DND-41 (cell line): ENCODE measurements around the gene GCAT.
A peak's percentile ranks its signal among the peaks of the same experiment; 100 is the strongest.

Source experiments
- ATAC-seq: fragments of 200-7000 bp; cut with Tn5 transposase; 3 replicates; pipeline ENCODE4 v1.9.1; 2021; ENCODE audit warnings: low read depth; ENCODE audit not compliant: insufficient read depth
- DNase-seq: peaks from one replicate; pipeline ENCODE4 v3.0.0-alpha.2; 2020
- H2AFZ ChIP-seq: 2 replicates; pipeline ENCODE4 v1.6.0; 2012; ENCODE audit warnings: low read depth, low read length
- H3K27ac ChIP-seq: 2 replicates; pipeline ENCODE4 v1.5.1; 2012; ENCODE audit warnings: low read length, inconsistent platforms
- H3K27me3 ChIP-seq: fragments of 200-600 bp; sonication (generic); 2 replicates; pipeline ENCODE4 v1.6.0; 2012; ENCODE audit warnings: low read length, mild to moderate bottlenecking, inconsistent platforms; ENCODE audit not compliant: insufficient read depth, poor library complexity
- H3K36me3 ChIP-seq: 2 replicates; pipeline ENCODE4 v1.5.1; 2012; ENCODE audit warnings: low read length, inconsistent platforms; ENCODE audit not compliant: insufficient read depth
- H3K4me1 ChIP-seq: 2 replicates; pipeline ENCODE4 v1.5.1; 2012; ENCODE audit warnings: mild to moderate bottlenecking, low read length; ENCODE audit not compliant: insufficient read depth
- H3K4me2 ChIP-seq: 2 replicates; pipeline ENCODE4 v1.6.0; 2012; ENCODE audit warnings: mild to moderate bottlenecking, moderate library complexity, low read length, inconsistent platforms; ENCODE audit not compliant: insufficient read depth
- H3K4me3 ChIP-seq, 2 experiments: fragments of 200-600 bp in 1 of 2; shearing (Covaris generic) in 1 of 2; 2 replicates each; pipeline ENCODE4 v1.5.1; 2012 to 2016; ENCODE audit warnings: inconsistent platforms in 2 of 2, low read length in 2 of 2, mild to moderate bottlenecking in 2 of 2, low read depth in 1 of 2, moderate library complexity in 1 of 2
- H3K79me2 ChIP-seq: 2 replicates; pipeline ENCODE4 v1.6.0; 2012; ENCODE audit warnings: low read length, inconsistent platforms; ENCODE audit not compliant: insufficient read depth
- H3K9ac ChIP-seq: 2 replicates; pipeline ENCODE4 v1.6.0; 2012; ENCODE audit warnings: low read depth, mild to moderate bottlenecking, inconsistent platforms, low read length, moderate library complexity
- H3K9me3 ChIP-seq: 2 replicates; pipeline ENCODE4 v1.5.1; 2012; ENCODE audit warnings: low read length, moderate library complexity, mild to moderate bottlenecking, inconsistent platforms; ENCODE audit not compliant: insufficient read depth, severe bottlenecking
- H4K20me1 ChIP-seq: 2 replicates; pipeline ENCODE4 v1.6.0; 2012; ENCODE audit warnings: low read length; ENCODE audit not compliant: insufficient read depth
- EZH2 ChIP-seq: IDR thresholded peaks from 3 replicates; pipeline ENCODE4 v1.6.1; 2012; ENCODE audit warnings: borderline replicate concordance, low read depth, mild to moderate bottlenecking, moderate library complexity, low read length, inconsistent platforms; ENCODE audit not compliant: severe bottlenecking
- TF ChIP-seq, protein P1 (sequence below): IDR thresholded peaks from 2 replicates; pipeline ENCODE4 v1.5.1; 2012; ENCODE audit warnings: borderline replicate concordance, low read length, moderate library complexity, mild to moderate bottlenecking; ENCODE audit not compliant: poor library complexity, severe bottlenecking; ENCODE audit errors: extremely low read depth

Gene GCAT

DNA sequence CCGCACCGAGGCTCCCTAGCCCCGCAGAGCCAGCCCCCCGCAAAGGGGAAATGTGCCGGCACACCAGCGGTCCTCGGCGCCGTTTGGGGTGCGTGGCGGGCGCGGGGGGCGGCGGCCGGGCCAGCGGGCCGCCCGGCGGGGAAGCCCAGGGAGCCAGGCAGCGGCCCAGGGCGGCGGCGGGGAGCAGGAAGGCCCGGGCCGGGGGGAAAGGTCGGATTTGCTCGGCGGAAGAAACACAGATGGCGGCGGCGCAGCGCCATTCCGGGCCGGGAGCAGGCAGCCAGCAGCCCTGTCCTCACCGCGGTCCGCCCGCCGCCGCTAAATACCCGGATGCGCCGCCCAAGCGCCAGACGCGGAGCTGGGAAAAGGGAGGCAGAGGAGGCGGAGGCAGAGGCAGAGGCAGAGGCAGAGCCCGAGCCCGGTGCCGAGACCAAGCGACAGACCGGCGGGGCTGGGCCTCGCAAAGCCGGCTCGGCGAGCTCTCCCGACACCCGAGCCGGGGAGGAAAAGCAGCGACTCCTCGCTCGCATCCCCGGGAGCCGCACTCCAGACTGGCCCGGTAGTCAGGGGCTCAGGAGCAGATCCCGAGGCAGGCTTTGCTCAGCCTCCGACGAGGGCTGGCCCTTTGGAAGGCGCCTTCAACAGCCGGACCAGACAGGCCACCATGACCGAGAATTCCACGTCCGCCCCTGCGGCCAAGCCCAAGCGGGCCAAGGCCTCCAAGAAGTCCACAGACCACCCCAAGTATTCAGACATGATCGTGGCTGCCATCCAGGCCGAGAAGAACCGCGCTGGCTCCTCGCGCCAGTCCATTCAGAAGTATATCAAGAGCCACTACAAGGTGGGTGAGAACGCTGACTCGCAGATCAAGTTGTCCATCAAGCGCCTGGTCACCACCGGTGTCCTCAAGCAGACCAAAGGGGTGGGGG is 2.6 kb upstream of the GCAT start:
- Histone ChIP-seq H3K4me1 (peaks cover 69% of the 10 kb centered on the region), H3K79me2 (peaks cover 44% of the 10 kb centered on the region), H3K36me3 (peaks cover 9% of the 10 kb centered on the region; the same call in 1 of the 2 replicates), H3K9me3 (no peaks in the 10 kb centered on the region), H3K9ac (peak overlapping the region; percentile 78), H3K27me3 (peaks cover 11% of the 10 kb centered on the region), H3K27ac (peak overlapping the region; percentile 89), H2AFZ (peak overlapping the region; percentile 74), H3K4me2 (peak overlapping the region; percentile 79), H3K4me3 (peak overlapping the region; percentile 73 to 78), H4K20me1 (0 out of 2 replicates have a peak, but pooled peaks cover 3% of the 10 kb centered on the region)
- TF ChIP-seq EZH2 = peak; percentile 31
- TF ChIP-seq, protein P1, sequence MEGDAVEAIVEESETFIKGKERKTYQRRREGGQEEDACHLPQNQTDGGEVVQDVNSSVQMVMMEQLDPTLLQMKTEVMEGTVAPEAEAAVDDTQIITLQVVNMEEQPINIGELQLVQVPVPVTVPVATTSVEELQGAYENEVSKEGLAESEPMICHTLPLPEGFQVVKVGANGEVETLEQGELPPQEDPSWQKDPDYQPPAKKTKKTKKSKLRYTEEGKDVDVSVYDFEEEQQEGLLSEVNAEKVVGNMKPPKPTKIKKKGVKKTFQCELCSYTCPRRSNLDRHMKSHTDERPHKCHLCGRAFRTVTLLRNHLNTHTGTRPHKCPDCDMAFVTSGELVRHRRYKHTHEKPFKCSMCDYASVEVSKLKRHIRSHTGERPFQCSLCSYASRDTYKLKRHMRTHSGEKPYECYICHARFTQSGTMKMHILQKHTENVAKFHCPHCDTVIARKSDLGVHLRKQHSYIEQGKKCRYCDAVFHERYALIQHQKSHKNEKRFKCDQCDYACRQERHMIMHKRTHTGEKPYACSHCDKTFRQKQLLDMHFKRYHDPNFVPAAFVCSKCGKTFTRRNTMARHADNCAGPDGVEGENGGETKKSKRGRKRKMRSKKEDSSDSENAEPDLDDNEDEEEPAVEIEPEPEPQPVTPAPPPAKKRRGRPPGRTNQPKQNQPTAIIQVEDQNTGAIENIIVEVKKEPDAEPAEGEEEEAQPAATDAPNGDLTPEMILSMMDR = no peak
- peak; percentile 94 for DNase-seq
- peak; percentile 35 for ATAC-seq

DNA sequence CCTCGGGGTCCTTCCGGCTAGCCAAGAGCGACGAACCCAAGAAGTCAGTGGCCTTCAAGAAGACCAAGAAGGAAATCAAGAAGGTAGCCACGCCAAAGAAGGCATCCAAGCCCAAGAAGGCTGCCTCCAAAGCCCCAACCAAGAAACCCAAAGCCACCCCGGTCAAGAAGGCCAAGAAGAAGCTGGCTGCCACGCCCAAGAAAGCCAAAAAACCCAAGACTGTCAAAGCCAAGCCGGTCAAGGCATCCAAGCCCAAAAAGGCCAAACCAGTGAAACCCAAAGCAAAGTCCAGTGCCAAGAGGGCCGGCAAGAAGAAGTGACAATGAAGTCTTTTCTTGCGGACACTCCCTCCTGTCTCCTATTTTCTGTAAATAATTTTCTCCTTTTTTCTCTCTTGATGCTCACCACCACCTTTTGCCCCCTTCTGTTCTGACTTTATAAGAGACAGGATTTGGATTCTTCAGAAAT is 1.9 kb upstream of the GCAT start:
- Histone ChIP-seq H3K4me1 (peaks cover 69% of the 10 kb centered on the region), H4K20me1 (0 out of 2 replicates have a peak, but pooled peaks cover 3% of the 10 kb centered on the region), H3K27me3 (peaks cover 11% of the 10 kb centered on the region), H3K4me3 (peak overlapping the region; percentile 73 to 78), H3K36me3 (peaks cover 9% of the 10 kb centered on the region; the same call in 1 of the 2 replicates), H3K9me3 (no peaks in the 10 kb centered on the region), H3K4me2 (peak overlapping the region; percentile 79), H3K27ac (peak overlapping the region; percentile 89), H3K9ac (peak overlapping the region; percentile 78), H3K79me2 (peaks cover 46% of the 10 kb centered on the region), H2AFZ (no peak overlapping the region)
- TF ChIP-seq EZH2 = no peak
- TF ChIP-seq, protein P1 = peak; percentile 0
- no peak for DNase-seq
- no peak for ATAC-seq

DNA sequence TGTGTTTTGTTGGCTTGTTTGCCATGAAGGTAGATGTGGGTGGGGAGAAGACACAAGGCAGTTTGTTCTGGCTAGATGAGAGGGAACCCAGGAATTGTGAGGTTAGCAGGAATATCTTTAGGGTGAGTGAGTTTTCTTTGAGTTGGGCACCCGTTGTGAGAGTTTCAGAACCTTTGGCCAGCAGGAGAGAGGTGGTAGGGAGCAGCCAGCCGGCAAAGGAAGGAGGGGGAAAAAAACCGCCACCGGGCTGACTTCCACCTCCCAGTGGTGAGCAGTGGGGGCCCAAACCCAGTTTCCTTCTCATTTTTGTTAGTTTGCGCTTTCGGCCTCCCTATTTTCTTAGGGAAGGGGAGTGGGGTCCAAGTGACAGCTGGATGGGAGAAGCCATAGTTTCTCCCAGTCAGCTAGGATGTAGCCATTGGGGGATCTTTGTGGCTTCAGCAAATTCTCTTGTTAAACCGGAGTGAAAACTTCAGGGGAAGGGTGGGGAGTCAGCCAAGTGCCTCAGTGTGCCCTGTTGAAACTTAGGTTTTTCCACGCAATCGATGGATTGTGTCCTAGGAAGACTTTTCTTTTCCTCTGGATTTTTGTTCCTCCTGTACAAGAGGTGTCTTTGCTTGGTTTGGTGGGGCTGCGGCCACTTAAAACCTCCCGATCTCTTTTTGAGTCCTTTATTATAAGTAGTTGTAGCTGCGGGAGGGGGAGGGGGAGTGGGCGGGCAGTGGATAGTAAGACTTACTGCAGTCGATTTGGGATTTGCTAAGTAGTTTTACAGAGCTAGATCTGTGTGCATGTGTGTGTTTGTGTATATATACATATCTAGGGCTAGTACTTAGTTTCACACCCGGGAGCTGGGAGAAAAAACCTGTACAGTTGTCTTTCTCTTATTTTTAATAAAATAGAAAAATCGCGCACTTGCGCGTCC is 1.1 kb upstream of the GCAT start:
- H3K27ac ChIP-seq = peak overlapping the region; percentile 89
- peak overlapping the region; percentile 79 for H3K4me2 ChIP-seq
- H3K4me3 ChIP-seq = peak overlapping the region; percentile 73 to 78; a peak in 3 of 4 replicates
- H4K20me1 ChIP-seq = 0 out of 2 replicates have a peak, but pooled peaks cover 3% of the 10 kb centered on the region
- peaks cover 48% of the 10 kb centered on the region for H3K79me2 ChIP-seq
- H3K4me1 ChIP-seq = peaks cover 69% of the 10 kb centered on the region
- TF ChIP-seq, protein P1 = no peak
- TF ChIP-seq EZH2 = no peak
- no peaks in the 10 kb centered on the region for H3K9me3 ChIP-seq
- ATAC-seq (0 out of 3 replicates have a peak, but pooled peaks have one; percentile 10), DNase-seq (peak; percentile 67)
- no peak overlapping the region for H2AFZ ChIP-seq
- peaks cover 11% of the 10 kb centered on the region for H3K27me3 ChIP-seq
- H3K36me3 ChIP-seq = peaks cover 9% of the 10 kb centered on the region; the same call in 1 of the 2 replicates
- H3K9ac ChIP-seq = peak overlapping the region; percentile 78
